GM20431 (cell line): ENCODE measurements around the gene NOD1.
"Not testable (repeated sequence)": the region's sequence is repeated elsewhere in the genome, so short reads cannot be mapped to it uniquely, and the experiment has no call there.

Source experiments
- in situ Hi-C: fragments of 300-500 bp; cut with MseI, MboI; formaldehyde crosslinking; loops from one replicate; pipeline ENCODE4 v1.15.0; 2020; ENCODE audit warnings: low sequenced_read_pairs; ENCODE audit not compliant: unreplicated experiment

Gene NOD1

DNA sequence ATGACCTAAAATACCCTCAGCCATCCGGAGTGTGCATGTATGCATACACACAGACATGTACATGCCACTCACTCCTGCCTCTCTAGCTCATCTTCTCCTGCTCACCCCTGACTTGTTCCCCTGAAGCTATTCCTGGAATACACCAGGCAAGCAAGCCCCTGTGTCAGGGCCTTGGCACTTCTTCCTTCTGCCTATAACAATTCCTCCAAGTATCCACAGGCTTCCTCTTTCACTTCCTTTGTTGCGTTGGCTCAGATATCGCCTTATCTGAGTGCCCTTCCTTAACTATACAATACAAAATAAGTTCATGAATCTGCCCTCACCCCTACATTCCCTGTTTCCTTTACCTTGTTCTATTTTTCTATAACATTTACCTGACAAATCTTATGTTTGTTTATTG is 88.8 kb downstream of the NOD1 start:
- in situ Hi-C loops = no loop called here

DNA sequence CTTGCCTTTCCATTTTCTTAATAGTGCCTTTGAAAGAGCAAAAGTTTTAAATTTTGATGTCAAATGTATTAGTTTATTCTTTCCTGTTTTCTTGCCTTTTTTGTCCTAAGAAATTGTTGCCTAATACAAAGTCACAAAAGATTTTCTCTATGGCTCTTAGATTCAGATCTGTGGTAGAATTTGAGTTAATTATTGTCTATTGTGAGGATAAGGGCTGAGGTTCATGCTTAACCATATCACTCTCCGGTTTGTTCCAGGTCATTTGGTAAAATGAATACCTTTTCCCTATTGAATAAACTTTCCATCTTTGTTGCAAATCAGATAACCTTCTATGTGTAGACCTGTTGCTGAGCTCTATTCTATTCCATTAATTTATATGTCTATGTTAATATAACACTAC is 96.0 kb downstream of the NOD1 start:
- in situ Hi-C loops = no loop called here

DNA sequence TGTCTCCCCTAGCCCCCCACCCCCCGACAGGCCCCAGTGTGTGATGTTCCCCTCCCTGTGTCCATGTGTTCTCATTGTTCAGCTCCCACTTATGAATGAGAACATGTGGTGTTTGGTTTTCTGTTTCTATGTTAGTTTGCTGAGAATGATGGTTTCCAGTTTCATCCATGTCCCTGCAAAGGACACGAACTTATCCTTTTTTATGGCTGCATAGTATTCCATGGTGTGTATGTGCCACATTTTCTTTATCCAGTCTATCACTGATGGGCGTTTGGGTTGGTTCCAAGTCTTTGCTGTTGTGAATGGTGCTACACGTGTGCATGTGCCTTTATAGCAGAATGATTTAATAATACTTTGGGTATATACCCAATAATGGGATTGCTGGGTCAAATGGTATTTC is 97.8 kb downstream of the NOD1 start:
- in situ Hi-C loops = not testable (repeated sequence)

DNA sequence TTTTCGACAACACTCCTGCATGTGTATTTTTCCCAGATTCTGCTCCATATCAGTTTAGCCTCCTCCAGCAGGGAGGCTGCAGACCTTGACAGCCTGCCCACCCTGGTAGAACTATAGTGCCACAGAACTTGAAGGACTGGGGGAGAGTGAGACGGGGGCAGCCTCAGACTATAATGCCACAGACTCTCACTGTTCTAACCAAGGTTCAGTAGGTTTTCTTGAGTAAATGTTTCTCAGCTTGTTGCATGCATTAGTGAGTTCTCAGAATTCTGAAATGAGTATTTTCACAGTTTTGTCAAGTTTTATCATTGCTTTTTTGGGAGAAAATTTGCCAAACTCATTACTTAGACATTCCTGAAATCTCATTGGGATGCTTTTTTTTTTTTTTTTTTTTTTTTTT is 98.3 kb downstream of the NOD1 start:
- in situ Hi-C loops = no loop called here

DNA sequence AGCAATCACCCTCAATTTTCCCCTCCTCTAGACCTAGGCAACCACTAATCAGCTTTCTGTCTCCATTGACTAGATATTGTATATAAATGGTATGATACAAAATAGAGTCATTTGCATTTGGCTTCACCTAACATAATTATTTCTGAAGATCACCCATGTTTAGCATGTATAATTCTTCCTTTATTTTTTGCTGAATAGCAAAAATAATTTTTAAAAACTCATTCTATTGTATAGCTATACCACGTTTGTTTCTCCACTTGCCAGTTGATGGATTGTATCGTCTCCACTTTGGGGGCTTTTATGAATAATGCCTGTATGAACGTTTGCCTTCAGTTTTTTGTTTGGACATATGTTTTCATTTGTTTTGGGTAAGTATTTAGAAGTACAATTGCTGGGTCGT is 98.8 kb downstream of the NOD1 start:
- in situ Hi-C loops = no loop called here

DNA sequence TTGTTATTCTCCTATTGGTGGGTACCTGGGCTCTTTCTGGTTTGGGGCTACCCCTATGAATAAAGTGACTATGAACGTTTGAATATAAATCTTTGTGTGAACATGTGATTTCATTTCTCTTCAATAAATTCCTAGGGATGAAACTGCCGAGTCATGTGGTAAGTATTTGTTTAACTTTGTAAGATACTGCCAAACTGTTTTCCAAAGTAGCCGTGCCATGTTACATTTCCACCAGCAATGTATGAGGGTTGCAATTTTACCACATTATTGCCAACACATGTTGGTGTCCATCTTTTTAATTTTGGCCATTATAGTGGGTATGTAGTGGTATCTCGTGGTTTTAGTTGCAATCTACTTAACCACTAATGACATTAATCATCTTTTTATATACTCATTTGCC is 99.5 kb downstream of the NOD1 start:
- in situ Hi-C loops = no loop called here

DNA sequence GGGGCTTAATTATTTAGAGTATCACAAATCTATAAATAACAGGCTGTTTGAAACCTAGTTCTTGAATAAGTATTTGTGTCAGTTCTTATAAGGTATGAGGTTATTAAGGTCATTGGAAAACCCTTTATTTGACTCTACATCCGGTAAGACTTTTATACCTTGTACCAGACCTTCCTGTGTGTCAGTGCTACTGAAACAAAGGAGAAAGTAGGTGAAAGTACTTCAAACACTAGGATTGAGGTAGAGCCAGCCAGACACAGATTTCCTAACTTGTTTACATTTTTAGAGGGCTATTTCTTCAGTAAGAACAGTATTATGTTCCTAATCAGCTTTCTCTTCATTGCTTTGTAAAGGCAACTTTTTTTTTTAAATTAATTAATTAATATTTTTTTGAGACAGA is 100.3 kb downstream of the NOD1 start:
- in situ Hi-C loops = no loop called here
